Duodenal mucosa (tissue), 2 donors: Measurements from ENCODE around the gene NUDT1.

Experiments used
- H3K27ac ChIP-seq: one replicate; pipeline ENCODE4 v1.7.0; 2013; ENCODE audit warnings: low read depth, low read length
- H3K27me3 ChIP-seq, 2 donors: one replicate each; pipeline ENCODE4 v1.7.0; 2013; ENCODE audit warnings: low read length in 2 of 2, control low read depth in 1 of 2; ENCODE audit not compliant: insufficient read depth in 2 of 2, control insufficient read depth in 1 of 2
- H3K36me3 ChIP-seq, 2 donors: one replicate each; pipeline ENCODE4 v1.7.0; 2013; ENCODE audit warnings: low read length in 2 of 2, control low read depth in 1 of 2; ENCODE audit not compliant: insufficient read depth in 2 of 2, control insufficient read depth in 1 of 2
- H3K4me1 ChIP-seq, 2 donors: one replicate each; pipeline ENCODE4 v1.7.0; 2013; ENCODE audit warnings: low read length in 2 of 2, control low read depth in 1 of 2; ENCODE audit not compliant: insufficient read depth in 2 of 2, control insufficient read depth in 1 of 2
- H3K4me3 ChIP-seq, 2 donors: one replicate each; pipeline ENCODE4 v1.7.0; 2013; ENCODE audit warnings: low read length in 2 of 2, low read depth in 1 of 2
- H3K9ac ChIP-seq, 2 donors: one replicate each; pipeline ENCODE4 v1.7.0; 2013; ENCODE audit warnings: low read length in 2 of 2, low read depth in 1 of 2
- H3K9me3 ChIP-seq, 2 donors: one replicate each; pipeline ENCODE4 v1.7.0; 2013; ENCODE audit warnings: low read length in 2 of 2, control low read depth in 1 of 2; ENCODE audit not compliant: control insufficient read depth in 1 of 2

The NUDT1 gene

DNA sequence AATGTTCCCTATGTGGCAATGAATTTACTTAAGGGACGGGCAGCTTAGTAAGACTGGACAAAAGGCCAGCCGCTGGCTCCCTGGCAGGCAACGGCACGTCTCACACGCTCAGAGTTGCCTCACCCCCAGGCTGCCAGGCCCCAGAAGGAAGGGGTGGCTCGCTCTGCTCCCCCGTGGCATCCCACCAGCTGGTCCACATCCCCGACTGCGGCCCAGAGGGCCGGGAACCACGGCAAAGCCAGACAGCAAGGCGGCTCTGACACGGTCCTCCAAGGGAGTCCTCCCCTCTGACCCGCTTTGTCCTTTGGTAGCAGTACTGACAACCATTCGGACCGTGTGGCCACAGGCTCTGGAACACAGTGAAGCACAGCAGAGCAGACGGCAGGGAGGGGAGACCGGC is 34.1 kb downstream of the NUDT1 start:
- H3K27ac ChIP-seq = no peak overlapping the region
- no peak overlapping the region for H3K9ac ChIP-seq
- H3K4me1 ChIP-seq = peaks cover 6 to 10% of the 10 kb centered on the region in 2 donors

DNA sequence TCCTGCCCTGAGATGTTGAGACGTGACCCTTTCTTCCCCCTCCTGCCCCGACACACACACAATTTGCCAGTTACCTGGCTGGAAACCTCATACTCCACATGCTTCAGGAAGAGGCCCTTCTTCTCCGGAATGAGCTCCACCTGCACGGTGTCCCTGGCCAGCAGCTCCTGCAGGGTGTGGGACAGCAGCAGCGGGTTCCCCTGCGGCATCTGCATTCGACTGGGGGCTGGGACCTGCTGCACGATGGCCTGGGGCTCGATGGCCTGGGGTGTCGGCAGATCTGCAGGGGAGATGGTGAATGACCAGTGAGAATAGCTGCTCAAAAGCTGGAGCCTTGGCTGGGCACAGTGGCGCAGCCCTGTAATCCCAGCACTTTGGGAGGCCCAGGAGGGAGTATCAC is 36.0 kb downstream of the NUDT1 start:
- Histone ChIP-seq H3K9me3 (no peaks in the 10 kb centered on the region), H3K9ac (no peak overlapping the region), H3K27ac (no peak overlapping the region), H3K27me3 (no peaks in the 10 kb centered on the region), H3K36me3 (peaks cover 8 to 21% of the 10 kb centered on the region in 2 donors), H3K4me1 (peaks cover 16 to 23% of the 10 kb centered on the region in 2 donors), H3K4me3 (no peak overlapping the region)

More for the DNA sequence above, 34.1 kb downstream of the NUDT1 start:
- Histone ChIP-seq H3K36me3 (peaks cover 16 to 21% of the 10 kb centered on the region in 2 donors), H3K9me3 (no peaks in the 10 kb centered on the region), H3K4me3 (no peak overlapping the region), H3K27me3 (no peaks in the 10 kb centered on the region)

- Histone ChIP-seq H3K4me3 (peak overlapping the region in 1 of 2 donors; percentile 28), H3K27me3 (no peaks in the 10 kb centered on the region), H3K4me1 (peaks cover 16 to 23% of the 10 kb centered on the region in 2 donors), H3K36me3 (peaks cover 2 to 10% of the 10 kb centered on the region in 2 donors), H3K9me3 (no peaks in the 10 kb centered on the region), H3K9ac (peak overlapping the region in 1 of 2 donors; percentile 18), H3K27ac (no peak overlapping the region)
These were observed 37.9 kb downstream of the NUDT1 start for GRCh38 chr7:2279896-2280295.

GRCh38 chr7:2280424-2280823 is 38.4 kb downstream of the NUDT1 start:
- H3K27ac ChIP-seq = no peak overlapping the region
- peaks cover 0 to 8% of the 10 kb centered on the region in 2 donors for H3K36me3 ChIP-seq
- peaks cover 16 to 23% of the 10 kb centered on the region in 2 donors for H3K4me1 ChIP-seq

DNA sequence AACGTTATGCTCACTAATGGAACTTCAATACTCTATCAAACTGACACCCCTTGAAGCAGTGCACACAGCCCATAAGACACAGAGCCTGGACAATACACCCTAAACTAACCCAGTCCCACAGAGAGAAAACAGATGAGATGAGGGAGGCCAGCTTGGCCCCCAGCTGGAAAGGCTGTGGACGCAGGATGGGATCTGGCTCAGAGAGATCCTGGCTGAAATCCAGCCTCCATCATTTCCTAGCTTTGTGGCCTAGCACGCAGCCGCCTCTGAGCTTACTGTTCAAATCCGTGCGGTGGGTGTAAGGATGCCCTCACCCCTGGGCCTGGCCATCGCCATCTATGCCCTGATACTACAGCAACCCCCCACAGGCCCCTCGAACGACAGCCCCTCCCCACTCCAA is 39.5 kb downstream of the NUDT1 start:
- no peak overlapping the region for H3K27ac ChIP-seq
- H3K27me3 ChIP-seq = no peaks in the 10 kb centered on the region
- no peaks in the 10 kb centered on the region for H3K9me3 ChIP-seq
- no peak overlapping the region for H3K4me3 ChIP-seq
- H3K36me3 ChIP-seq = peaks cover 0 to 8% of the 10 kb centered on the region in 2 donors
- peaks cover 16 to 23% of the 10 kb centered on the region in 2 donors for H3K4me1 ChIP-seq
- peak overlapping the region in 1 of 2 donors; percentile 11 for H3K9ac ChIP-seq

More at GRCh38 chr7:2280424-2280823, 38.4 kb downstream of the NUDT1 start:
- Histone ChIP-seq H3K27me3 (no peaks in the 10 kb centered on the region), H3K9ac (no peak overlapping the region), H3K4me3 (no peak overlapping the region), H3K9me3 (no peaks in the 10 kb centered on the region)

DNA sequence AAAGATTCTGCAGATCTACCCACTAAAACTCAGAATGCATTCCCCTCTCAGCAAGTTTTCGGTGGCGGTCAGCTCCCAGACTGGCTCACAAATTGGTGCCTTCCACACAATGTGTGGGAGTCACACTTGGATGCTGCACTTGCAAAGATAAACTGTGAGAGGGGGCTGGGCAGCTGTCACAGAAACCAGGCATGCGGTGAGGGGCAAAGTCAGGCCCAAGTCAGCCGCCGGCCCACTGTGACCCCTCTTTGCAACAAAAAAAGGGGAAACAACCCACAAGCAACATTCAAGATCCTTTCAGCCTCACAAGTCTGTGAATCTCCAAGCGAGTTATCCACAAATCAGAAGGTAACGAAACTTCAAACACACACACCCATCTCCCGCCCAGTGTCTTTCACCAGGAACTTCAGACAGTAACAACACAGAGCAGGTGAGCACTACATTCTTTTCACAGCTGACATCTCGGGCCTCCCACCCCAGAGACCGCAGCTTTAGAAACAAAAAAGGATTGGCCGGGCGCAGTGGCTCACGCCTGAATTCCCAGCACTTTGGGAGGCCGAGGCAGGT is 40.2 kb downstream of the NUDT1 start:
- Histone ChIP-seq H3K9ac (no peak overlapping the region), H3K4me3 (no peak overlapping the region), H3K27me3 (no peaks in the 10 kb centered on the region), H3K27ac (no peak overlapping the region), H3K36me3 (peaks cover 0 to 5% of the 10 kb centered on the region in 2 donors), H3K9me3 (no peaks in the 10 kb centered on the region), H3K4me1 (peaks cover 16 to 23% of the 10 kb centered on the region in 2 donors)

DNA sequence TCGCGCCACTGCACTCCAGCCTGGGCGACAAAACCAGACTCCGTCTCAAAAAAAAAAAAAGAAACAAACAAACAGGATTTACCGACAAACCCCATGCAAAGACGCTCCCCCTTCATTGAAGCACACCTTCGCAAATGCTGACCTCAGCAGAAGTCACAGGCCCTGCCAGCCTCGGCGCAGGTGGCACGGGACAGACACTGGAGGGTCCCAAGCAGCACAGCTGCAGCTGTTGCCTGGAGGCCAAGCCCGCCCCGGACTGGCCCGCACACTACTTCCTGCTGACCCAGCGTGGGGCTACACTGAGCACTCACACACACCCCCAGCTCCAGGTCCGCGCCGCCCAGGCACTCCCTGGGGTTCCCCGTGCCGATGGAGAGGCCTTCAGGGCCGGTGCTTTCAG is 41.0 kb downstream of the NUDT1 start:
- H3K36me3 ChIP-seq = peaks cover 0 to under 1% of the 10 kb centered on the region in 2 donors
- H3K9ac ChIP-seq = no peak overlapping the region
- no peak overlapping the region for H3K4me3 ChIP-seq
- H3K27ac ChIP-seq = peak overlapping the region; percentile 3
- H3K4me1 ChIP-seq = peaks cover 16 to 23% of the 10 kb centered on the region in 2 donors
- no peaks in the 10 kb centered on the region for H3K27me3 ChIP-seq
- no peaks in the 10 kb centered on the region for H3K9me3 ChIP-seq

DNA sequence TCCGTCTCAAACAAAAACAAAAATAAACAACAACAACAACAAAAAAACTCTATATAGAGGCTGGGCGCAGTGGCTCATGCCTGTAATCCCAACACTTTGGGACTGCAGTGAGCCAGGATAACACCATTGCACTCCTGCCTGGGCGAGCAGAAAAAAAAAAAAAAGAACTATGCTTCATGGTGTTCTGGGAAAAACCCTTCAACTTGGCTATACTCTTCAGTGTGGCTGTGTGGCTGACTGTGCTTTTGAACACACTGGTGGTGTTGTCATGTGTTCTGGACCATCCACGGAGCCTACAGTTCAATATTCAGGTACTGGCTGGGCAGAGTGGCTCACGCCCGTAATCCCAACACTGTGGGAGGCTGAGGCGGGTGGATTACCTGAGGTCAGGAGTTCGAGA is 45.7 kb downstream of the NUDT1 start:
- Histone ChIP-seq H3K9me3 (no peaks in the 10 kb centered on the region), H3K27ac (no peak overlapping the region), H3K9ac (no peak overlapping the region), H3K4me3 (no peak overlapping the region), H3K27me3 (no peaks in the 10 kb centered on the region), H3K4me1 (no peaks in the 10 kb centered on the region), H3K36me3 (peaks cover 0 to 11% of the 10 kb centered on the region in 2 donors)

DNA sequence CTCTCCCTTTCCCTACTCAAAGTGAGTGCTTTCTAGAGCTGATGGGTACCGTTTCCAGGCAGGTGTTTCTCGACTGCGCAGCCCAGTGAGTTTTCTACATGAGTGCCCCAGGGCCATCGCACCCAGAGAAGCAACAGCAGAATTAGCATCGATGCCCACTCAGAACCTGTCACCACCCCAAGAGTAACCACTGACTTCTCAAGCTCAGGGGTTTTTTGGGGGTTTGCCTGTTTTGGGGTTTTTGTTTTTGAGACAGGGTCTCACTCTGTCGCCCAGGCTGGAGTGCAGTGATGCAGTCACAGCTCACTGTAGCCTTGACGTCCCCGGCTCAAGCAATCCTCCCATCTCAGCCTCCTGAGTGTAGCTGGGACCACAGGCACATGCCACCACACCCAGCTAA is 46.5 kb downstream of the NUDT1 start:
- Histone ChIP-seq H3K4me1 (no peaks in the 10 kb centered on the region), H3K4me3 (no peak overlapping the region), H3K36me3 (peaks cover 0 to 11% of the 10 kb centered on the region in 2 donors), H3K9ac (no peak overlapping the region), H3K9me3 (no peaks in the 10 kb centered on the region), H3K27ac (no peak overlapping the region), H3K27me3 (no peaks in the 10 kb centered on the region)

DNA sequence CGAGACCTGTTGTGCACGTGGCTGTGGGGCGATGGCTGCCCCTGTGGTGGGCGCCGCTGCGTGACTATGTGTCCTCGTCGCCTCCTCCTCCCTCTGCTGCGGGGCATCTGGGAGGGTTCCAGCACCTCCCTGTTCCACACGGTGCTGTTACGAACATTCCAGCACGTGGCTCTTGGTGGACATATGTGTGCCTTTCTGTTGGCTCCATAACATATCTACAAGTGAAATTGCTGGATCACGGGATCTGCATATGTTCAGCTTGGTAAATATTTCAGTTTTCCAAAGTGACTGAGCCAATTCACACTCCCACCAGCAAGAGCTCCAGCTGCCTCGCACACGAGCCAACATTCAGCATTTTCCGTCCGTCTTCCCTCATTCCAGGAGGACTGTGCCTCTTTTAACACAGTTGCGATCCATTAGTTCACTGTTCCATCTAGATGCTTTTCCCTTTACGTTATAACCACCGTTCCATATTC is 47.1 kb downstream of the NUDT1 start:
- Histone ChIP-seq H3K4me3 (no peak overlapping the region), H3K27ac (no peak overlapping the region), H3K9me3 (no peaks in the 10 kb centered on the region), H3K9ac (no peak overlapping the region), H3K27me3 (no peaks in the 10 kb centered on the region), H3K36me3 (peaks cover 0 to 11% of the 10 kb centered on the region in 2 donors), H3K4me1 (no peaks in the 10 kb centered on the region)
